Measurements from ENCODE around the gene MSANTD3.

Gene MSANTD3

GRCh38 chr9:100473276-100474081 lies 46.5 kb downstream of the MSANTD3 start:
- no peaks in the 10 kb centered on the region for H3K36me3 ChIP-seq (ENCODE audit: control insufficient read depth, insufficient read depth, low read length)
- no peak overlapping the region for H3K27ac ChIP-seq (ENCODE audit: low read depth, low read length)
- peak overlapping the region; percentile 64 for H3K4me3 ChIP-seq (ENCODE audit: low read length)
- H3K27me3 ChIP-seq (ENCODE audit: control insufficient read depth, insufficient read depth, low read length), result peaks cover 6% of the 10 kb centered on the region
- no peak overlapping the region for H3K9ac ChIP-seq (ENCODE audit: low read length)
- H3K4me1 ChIP-seq (ENCODE audit: control insufficient read depth, insufficient read depth, low read length), result no peaks in the 10 kb centered on the region

- no peak overlapping the region for H3K4me3 ChIP-seq (ENCODE audit: low read length)
- no peak overlapping the region for H3K27ac ChIP-seq (ENCODE audit: low read depth, low read length)
- H3K4me1 ChIP-seq (ENCODE audit: control insufficient read depth, insufficient read depth, low read length), result no peaks in the 10 kb centered on the region
- H3K36me3 ChIP-seq (ENCODE audit: control insufficient read depth, insufficient read depth, low read length), result no peaks in the 10 kb centered on the region
- H3K27me3 ChIP-seq (ENCODE audit: control insufficient read depth, insufficient read depth, low read length), result peaks cover 6% of the 10 kb centered on the region
- H3K9ac ChIP-seq (ENCODE audit: low read length), result no peak overlapping the region
Measured at GRCh38 chr9:100474082-100474923, 47.4 kb downstream of the MSANTD3 start.

- H3K4me1 ChIP-seq (ENCODE audit: control insufficient read depth, insufficient read depth, low read length), result no peaks in the 10 kb centered on the region
- H3K4me3 ChIP-seq (ENCODE audit: low read length), result no peak overlapping the region
- no peak overlapping the region for H3K9ac ChIP-seq (ENCODE audit: low read length)
- no peak overlapping the region for H3K27ac ChIP-seq (ENCODE audit: low read depth, low read length)
- no peaks in the 10 kb centered on the region for H3K36me3 ChIP-seq (ENCODE audit: control insufficient read depth, insufficient read depth, low read length)
- H3K27me3 ChIP-seq (ENCODE audit: control insufficient read depth, insufficient read depth, low read length), result peaks cover 6% of the 10 kb centered on the region
Measured at GRCh38 chr9:100474924-100475276, 48.0 kb downstream of the MSANTD3 start.

- Histone ChIP-seq H3K27ac (ENCODE audit: low read depth, low read length) (no peak overlapping the region), H3K36me3 (ENCODE audit: control insufficient read depth, insufficient read depth, low read length) (no peaks in the 10 kb centered on the region), H3K4me1 (ENCODE audit: control insufficient read depth, insufficient read depth, low read length) (no peaks in the 10 kb centered on the region), H3K4me3 (ENCODE audit: low read length) (no peak overlapping the region), H3K27me3 (ENCODE audit: control insufficient read depth, insufficient read depth, low read length) (peaks cover 6% of the 10 kb centered on the region), H3K9ac (ENCODE audit: low read length) (no peak overlapping the region)
Measured at GRCh38 chr9:100477241-100477640, 50.3 kb downstream of the MSANTD3 start.

GRCh38 chr9:100478192-100478591 lies 51.2 kb downstream of the MSANTD3 start:
- Histone ChIP-seq H3K4me3 (ENCODE audit: low read length) (no peak overlapping the region), H3K9ac (ENCODE audit: low read length) (no peak overlapping the region), H3K27me3 (ENCODE audit: control insufficient read depth, insufficient read depth, low read length) (peaks cover 6% of the 10 kb centered on the region), H3K27ac (ENCODE audit: low read depth, low read length) (no peak overlapping the region), H3K36me3 (ENCODE audit: control insufficient read depth, insufficient read depth, low read length) (no peaks in the 10 kb centered on the region), H3K4me1 (ENCODE audit: control insufficient read depth, insufficient read depth, low read length) (no peaks in the 10 kb centered on the region)

GRCh38 chr9:100479820-100480219 lies 52.9 kb downstream of the MSANTD3 start:
- no peaks in the 10 kb centered on the region for H3K27me3 ChIP-seq (ENCODE audit: control insufficient read depth, insufficient read depth, low read length)
- H3K36me3 ChIP-seq (ENCODE audit: control insufficient read depth, insufficient read depth, low read length), result no peaks in the 10 kb centered on the region
- no peak overlapping the region for H3K4me3 ChIP-seq (ENCODE audit: low read length)
- H3K27ac ChIP-seq (ENCODE audit: low read depth, low read length), result no peak overlapping the region
- no peaks in the 10 kb centered on the region for H3K4me1 ChIP-seq (ENCODE audit: control insufficient read depth, insufficient read depth, low read length)
- H3K9ac ChIP-seq (ENCODE audit: low read length), result no peak overlapping the region

GRCh38 chr9:100485196-100485595 lies 58.3 kb downstream of the MSANTD3 start:
- Histone ChIP-seq H3K27me3 (ENCODE audit: control insufficient read depth, insufficient read depth, low read length) (no peaks in the 10 kb centered on the region), H3K4me1 (ENCODE audit: control insufficient read depth, insufficient read depth, low read length) (no peaks in the 10 kb centered on the region), H3K36me3 (ENCODE audit: control insufficient read depth, insufficient read depth, low read length) (no peaks in the 10 kb centered on the region), H3K9ac (ENCODE audit: low read length) (no peak overlapping the region), H3K27ac (ENCODE audit: low read depth, low read length) (no peak overlapping the region), H3K4me3 (ENCODE audit: low read length) (no peak overlapping the region)

- no peak overlapping the region for H3K27ac ChIP-seq (ENCODE audit: low read depth, low read length)
- H3K4me1 ChIP-seq (ENCODE audit: control insufficient read depth, insufficient read depth, low read length), result no peaks in the 10 kb centered on the region
- no peaks in the 10 kb centered on the region for H3K27me3 ChIP-seq (ENCODE audit: control insufficient read depth, insufficient read depth, low read length)
- H3K4me3 ChIP-seq (ENCODE audit: low read length), result no peak overlapping the region
- H3K9ac ChIP-seq (ENCODE audit: low read length), result no peak overlapping the region
- H3K36me3 ChIP-seq (ENCODE audit: control insufficient read depth, insufficient read depth, low read length), result no peaks in the 10 kb centered on the region
Measured at GRCh38 chr9:100486479-100487176, 59.7 kb downstream of the MSANTD3 start.

- no peak overlapping the region for H3K9ac ChIP-seq (ENCODE audit: low read length)
- H3K4me3 ChIP-seq (ENCODE audit: low read length), result no peak overlapping the region
- no peak overlapping the region for H3K27ac ChIP-seq (ENCODE audit: low read depth, low read length)
Measured at GRCh38 chr9:100488177-100488576, 61.2 kb downstream of the MSANTD3 start.

GRCh38 chr9:100489836-100490235 lies 62.9 kb downstream of the MSANTD3 start:
- no peaks in the 10 kb centered on the region for H3K4me1 ChIP-seq (ENCODE audit: control insufficient read depth, insufficient read depth, low read length)
- H3K4me3 ChIP-seq (ENCODE audit: low read length), result no peak overlapping the region
- H3K9ac ChIP-seq (ENCODE audit: low read length), result no peak overlapping the region
- H3K27me3 ChIP-seq (ENCODE audit: control insufficient read depth, insufficient read depth, low read length), result no peaks in the 10 kb centered on the region
- no peaks in the 10 kb centered on the region for H3K36me3 ChIP-seq (ENCODE audit: control insufficient read depth, insufficient read depth, low read length)
- no peak overlapping the region for H3K27ac ChIP-seq (ENCODE audit: low read depth, low read length)

More at GRCh38 chr9:100488177-100488576, 61.2 kb downstream of the MSANTD3 start:
- H3K27me3 ChIP-seq (ENCODE audit: control insufficient read depth, insufficient read depth, low read length), result no peaks in the 10 kb centered on the region
- no peaks in the 10 kb centered on the region for H3K4me1 ChIP-seq (ENCODE audit: control insufficient read depth, insufficient read depth, low read length)
- H3K36me3 ChIP-seq (ENCODE audit: control insufficient read depth, insufficient read depth, low read length), result no peaks in the 10 kb centered on the region

GRCh38 chr9:100492952-100493351 lies 66.0 kb downstream of the MSANTD3 start:
- Histone ChIP-seq H3K9ac (ENCODE audit: low read length) (no peak overlapping the region), H3K27me3 (ENCODE audit: control insufficient read depth, insufficient read depth, low read length) (no peaks in the 10 kb centered on the region), H3K4me3 (ENCODE audit: low read length) (no peak overlapping the region), H3K27ac (ENCODE audit: low read depth, low read length) (no peak overlapping the region), H3K36me3 (ENCODE audit: control insufficient read depth, insufficient read depth, low read length) (no peaks in the 10 kb centered on the region), H3K4me1 (ENCODE audit: control insufficient read depth, insufficient read depth, low read length) (no peaks in the 10 kb centered on the region)

GRCh38 chr9:100498592-100498991 lies 71.6 kb downstream of the MSANTD3 start:
- Histone ChIP-seq H3K36me3 (ENCODE audit: control insufficient read depth, insufficient read depth, low read length) (no peaks in the 10 kb centered on the region), H3K4me3 (ENCODE audit: low read length) (no peak overlapping the region), H3K4me1 (ENCODE audit: control insufficient read depth, insufficient read depth, low read length) (no peaks in the 10 kb centered on the region), H3K27ac (ENCODE audit: low read depth, low read length) (no peak overlapping the region), H3K27me3 (ENCODE audit: control insufficient read depth, insufficient read depth, low read length) (no peaks in the 10 kb centered on the region), H3K9ac (ENCODE audit: low read length) (no peak overlapping the region)

Measured in rectal smooth muscle tissue (tissue), 1 donor.